HG02852 (cell line): ENCODE results near the gene SLC9A9.

Source experiments
- ATAC-seq: cut with Tn5 transposase; IDR thresholded peaks from one replicate; pipeline ENCODE4 v1.9.1; 2021; ENCODE audit warnings: mild to moderate bottlenecking, moderate library complexity; ENCODE audit not compliant: unreplicated experiment

Gene SLC9A9

GRCh38 chr3:143479727-143480126 lies 368.5 kb downstream of the SLC9A9 start:
- ATAC-seq: peak; percentile 42

DNA sequence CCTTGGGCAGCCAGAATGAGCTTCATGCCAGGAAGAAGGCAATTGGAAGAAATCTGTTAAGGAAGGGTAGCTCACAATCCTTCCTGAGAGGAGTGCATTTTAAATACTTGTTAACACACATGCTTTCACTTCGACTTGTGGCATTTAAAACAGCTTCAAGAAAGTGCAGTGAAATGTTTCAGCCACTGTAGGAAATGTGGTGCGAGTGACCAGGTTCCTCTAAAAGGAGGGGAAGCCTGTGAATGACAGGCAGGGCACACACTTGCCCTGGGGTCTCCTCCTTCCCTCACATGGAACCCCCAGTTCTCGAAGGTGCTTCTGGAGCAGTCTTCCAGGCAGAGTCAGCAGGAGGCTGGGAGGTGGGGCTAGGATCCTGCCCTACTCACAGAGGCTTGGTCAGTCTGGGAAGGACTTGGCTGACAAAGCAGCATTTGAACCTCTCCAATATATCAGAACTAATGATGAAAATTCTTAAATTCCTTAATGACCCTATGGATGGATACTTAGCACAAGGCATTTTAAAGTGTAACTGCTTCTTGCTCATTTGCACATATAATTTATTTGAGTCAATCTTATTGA lies 370.1 kb downstream of the SLC9A9 start:
- no peak for ATAC-seq

GRCh38 chr3:143476965-143477640 lies 371.2 kb downstream of the SLC9A9 start:
- ATAC-seq: no peak

DNA sequence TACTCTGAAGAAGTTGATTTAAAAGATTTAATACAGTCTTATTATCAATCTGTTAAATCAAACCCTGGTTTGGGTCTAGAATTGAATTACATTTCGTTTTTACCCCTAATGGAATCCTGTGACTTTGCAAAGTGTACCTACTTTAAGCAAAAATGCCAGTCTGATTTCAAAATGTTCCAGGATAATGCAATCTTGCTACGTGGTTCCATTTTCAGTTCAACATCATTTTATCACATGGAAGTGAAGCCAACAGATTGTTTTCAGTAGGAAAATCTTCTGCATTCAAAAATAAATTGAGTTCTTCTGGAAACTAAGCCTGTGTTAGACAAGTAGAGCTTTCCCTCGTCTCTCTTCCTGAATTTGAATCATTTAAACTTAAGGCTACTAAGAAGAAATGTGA lies 372.3 kb downstream of the SLC9A9 start:
- no peak for ATAC-seq

DNA sequence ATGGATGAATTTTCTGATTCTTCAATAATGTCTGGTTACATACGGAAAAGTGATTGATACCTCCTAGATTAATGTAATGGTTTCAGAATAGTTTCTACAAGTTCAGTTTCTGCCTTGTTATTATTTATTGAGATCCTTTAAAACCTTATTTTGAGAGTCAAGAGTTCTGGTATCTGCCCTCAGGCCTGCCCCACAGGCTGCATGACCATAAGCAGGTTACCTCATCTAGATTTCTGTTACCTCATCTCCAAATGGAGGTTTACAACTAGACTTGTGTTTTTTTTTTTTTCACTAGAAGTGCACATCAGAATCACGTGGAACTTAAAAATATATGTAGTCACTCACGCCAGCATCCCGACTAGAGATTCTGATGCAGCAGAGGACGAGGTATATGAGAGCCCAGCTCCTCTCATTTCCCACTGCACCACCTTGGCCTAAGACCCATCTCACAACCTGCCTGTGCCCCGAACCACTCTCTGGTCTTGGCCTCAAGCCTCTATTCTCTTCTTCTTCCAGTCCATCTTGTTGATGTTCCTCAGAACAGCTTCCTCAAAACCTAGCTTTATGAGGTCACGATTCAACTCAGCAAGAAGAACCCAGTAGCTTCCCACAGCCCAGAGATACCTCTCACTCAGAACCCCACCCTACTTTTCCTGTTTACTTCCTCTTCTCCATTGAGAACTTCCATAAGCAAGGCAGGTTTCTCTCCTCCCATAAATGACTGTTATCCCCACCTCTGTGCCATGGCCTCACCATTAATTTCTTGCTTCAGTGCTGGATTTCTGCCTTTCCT lies 375.3 kb downstream of the SLC9A9 start:
- no peak for ATAC-seq

DNA sequence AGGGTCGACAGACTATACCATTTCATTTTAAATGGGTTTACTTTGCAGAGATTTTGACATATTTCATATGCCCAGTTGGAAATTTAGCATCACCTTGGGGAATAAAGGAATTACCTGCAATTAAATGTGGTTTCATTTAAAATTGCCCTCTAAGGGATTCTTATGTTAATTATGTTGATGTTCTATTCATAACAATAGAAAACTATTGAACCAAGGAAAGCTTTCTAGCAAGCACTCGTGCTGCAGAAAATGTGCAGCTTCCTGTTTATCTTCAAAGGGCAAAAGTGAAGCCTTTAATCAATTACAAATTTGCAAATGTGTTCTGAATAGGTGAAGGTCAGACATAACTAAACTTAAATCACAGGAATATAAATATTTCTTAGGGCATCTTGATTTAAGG lies 376.6 kb downstream of the SLC9A9 start:
- no peak for ATAC-seq

DNA sequence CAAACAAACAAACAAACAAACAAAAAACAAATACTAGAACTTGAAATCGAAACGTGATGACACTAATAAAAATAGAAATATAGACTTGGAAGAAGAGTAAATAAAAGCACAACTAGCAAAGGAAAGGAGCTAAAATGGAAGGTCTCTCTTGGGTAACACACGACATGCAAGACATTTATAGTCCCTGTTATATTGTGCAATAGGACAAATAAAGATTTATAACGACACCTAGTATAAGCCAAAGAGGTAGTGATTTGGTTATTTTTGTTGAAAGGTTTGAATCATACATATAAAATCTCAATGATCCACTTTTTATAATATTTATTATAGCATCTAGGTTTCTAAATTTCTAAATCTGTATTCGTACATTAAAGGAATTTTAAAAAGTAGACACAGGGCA lies 379.1 kb downstream of the SLC9A9 start:
- ATAC-seq: no peak

- ATAC-seq: no peak
Measured at GRCh38 chr3:143465666-143466065, 382.6 kb downstream of the SLC9A9 start.

GRCh38 chr3:143464850-143465249 lies 383.4 kb downstream of the SLC9A9 start:
- ATAC-seq: no peak

- ATAC-seq: no peak
Measured at GRCh38 chr3:143455480-143455879, 392.8 kb downstream of the SLC9A9 start.

- no peak for ATAC-seq
Measured at GRCh38 chr3:143450632-143451031, 397.6 kb downstream of the SLC9A9 start.

DNA sequence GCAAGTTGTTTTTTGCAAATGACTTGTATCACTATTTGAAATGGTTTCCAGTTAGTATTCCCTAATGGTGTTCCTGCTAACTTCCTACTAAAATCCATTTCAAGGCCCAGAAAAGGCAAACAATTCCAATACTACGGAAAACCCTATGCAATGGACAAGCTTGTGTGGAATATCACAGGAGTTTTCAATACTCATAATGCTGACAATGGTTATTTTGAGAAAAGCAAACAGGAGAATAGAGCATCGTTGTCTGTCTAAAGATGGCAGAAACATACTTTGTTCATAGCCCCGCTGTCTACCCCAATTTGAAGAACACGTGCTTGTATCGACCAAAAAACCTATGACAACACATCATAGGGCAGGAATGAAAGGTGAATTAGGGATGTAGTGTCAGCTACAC lies 400.8 kb downstream of the SLC9A9 start:
- no peak for ATAC-seq

DNA sequence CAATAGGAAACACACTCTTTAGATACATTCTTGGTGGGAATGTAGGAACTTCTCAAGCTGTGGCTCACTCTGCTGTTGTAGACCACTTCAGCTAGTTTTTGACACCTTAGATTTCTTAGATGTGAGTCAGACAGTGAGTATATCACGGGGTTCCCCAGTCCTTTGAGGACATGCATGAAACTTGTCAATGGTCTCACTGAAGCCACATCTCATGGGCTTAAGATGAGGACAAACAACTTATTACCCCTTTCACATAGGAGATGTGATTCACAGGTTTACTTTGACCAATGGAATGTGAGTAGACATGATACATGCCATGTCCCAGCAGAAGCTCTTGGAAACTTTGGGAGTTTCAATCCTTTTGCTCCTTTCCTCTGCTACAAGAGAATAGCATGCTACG lies 403.1 kb downstream of the SLC9A9 start:
- peak; percentile 92 for ATAC-seq

DNA sequence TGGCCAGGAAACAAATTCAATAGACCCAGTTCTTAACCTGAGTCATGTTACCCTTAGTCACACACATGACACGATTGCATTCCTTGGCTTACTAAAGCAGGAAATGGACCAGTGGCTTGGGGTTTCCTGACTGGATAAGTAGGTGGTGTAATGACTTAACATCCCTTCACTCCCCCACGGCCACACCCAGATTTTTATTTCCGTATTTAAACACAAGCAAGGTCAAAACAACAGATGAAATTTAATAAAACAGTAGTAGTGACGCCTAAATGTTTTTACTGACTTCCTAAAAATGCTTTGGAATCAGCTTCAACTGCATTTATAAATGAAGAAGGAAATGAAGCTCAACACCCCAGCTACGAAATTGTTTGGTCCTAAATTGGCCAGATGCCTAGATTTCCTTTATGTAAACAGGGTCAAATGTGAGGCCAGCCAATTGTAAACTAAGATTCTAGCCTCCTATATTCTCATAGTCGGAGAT lies 404.4 kb downstream of the SLC9A9 start:
- no peak for ATAC-seq

- ATAC-seq: no peak
Measured at GRCh38 chr3:143442814-143443447, 405.3 kb downstream of the SLC9A9 start.

GRCh38 chr3:143441516-143442171 lies 406.6 kb downstream of the SLC9A9 start:
- ATAC-seq: no peak

DNA sequence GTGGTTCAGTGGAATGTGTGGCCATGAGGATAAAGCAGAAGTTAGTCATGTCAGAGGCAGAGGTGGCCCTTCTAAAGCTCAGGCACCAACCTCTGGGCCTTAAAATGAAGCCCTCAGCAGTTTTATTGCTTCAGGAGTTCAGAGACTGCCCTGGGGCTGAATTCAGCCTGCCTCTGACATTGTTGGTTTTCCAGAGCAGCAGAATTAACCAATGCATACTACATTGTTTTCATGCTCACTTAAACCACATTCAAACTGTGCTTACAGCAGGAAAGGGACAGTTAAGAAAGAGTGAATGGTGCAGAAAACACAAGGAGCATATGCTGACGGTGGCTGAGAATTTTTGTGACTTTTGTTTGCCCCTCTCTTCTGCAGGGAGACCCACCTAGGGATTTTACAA lies 408.5 kb downstream of the SLC9A9 start:
- no peak for ATAC-seq

DNA sequence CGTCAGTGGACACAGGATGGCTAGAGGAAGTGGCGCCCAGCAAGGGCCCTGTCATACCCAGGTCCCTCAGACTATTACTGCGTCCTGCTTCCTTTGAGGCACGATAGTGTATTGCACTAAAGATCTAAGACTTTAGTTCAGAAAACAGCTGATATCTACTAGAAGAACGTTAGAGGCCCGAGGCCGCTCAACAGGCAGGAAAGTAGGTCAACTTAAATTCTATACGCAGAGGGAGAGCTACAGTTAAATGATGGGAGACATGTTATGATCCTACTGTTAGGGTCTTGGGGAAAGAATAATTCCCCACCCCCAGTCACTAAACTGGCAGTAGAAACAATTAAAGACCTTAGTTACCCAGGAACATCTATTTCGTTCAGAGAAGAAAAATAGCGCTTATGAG lies 410.9 kb downstream of the SLC9A9 start:
- ATAC-seq: no peak

DNA sequence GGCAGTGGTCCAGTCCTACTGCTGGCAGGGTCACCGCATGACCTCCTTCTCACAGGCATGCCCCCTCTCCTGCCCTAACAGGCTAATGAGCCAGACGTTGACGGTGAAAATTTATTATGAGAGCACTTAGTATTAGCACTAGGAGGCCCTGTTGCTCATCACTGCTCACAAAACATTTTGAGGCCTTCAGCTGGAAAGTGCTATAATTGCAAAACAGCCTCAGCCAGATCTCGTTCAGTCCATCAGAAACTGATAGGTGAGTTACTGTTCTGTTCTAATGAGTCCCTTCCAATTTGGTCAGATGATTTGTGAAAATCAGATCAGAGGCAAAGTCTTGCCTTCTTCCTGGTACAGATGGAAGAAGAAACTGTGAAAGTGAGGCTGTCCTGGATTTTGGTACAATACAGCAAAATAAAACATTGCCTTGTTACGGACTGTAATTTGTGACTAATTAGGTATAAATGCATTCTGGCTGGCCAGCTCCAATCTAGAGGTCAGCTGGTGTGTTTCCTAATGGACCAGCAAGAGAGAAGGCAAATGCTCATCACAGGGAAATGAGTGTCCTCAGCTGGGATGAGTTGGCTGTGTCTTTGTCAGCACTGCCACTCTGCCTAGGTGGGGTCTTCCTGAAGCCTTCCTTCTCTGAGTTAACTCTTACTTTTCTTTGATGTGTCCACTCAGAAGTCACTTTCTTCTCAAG lies 411.9 kb downstream of the SLC9A9 start:
- ATAC-seq: no peak

DNA sequence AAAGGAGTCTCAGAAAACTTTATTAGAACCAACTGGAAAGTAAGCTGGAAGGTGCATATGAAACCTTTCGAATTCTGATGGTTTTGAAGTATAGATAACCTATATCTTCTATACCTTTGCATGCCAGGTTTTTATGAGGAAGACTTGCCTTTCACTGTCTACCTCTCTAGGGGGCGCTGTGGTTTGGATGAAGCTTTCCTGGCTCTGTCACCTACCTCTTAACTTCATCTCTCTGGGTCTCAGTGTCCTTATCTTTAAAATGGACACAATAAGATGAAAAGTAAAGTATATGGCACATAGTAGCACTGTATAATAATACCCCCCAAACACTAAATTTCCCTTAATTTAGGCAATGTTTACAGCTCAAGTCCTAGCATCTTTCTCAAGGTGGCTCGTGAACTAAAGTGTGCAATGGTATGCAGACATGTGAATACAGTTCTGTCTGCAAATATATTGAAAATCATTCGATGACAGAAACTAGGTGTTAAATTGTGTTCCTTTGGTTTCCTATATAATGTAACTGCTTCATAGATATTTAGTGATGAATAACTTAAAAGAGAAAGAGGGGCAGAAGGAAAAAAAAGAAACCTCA lies 414.4 kb downstream of the SLC9A9 start:
- no peak for ATAC-seq
